Bone marrow (tissue), 2 donors: Measurements from ENCODE around the gene GRM8.
A peak's percentile ranks its signal among the peaks of the same experiment; 100 is the strongest.

Experiments
- DNase-seq, 2 donors: peaks; one replicate each; lab custom pipeline; 2025; lab: John Stamatoyannopoulos, UW

GRM8 gene

DNA sequence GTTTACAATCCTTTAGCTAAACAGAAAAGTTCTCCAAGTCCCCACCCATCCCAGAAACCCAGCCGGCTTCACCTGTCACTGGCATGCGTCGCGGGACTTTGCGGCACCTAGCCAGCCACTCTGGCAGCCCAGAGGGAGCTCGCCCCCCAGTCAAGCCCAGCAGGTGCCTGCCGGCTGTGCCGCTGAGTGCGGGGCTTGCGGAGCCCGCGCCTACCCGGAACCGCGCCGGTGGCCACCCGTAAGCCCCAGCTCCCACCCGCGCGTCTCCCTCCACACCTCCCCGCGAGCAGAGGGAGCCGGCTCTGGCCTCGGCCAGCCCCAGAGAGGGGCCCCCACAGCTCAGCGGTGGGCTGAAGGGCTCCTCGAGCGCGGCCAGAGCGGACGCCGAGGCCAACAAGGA is 446.1 kb downstream of the GRM8 start:
- DNase-seq: no peak

DNA sequence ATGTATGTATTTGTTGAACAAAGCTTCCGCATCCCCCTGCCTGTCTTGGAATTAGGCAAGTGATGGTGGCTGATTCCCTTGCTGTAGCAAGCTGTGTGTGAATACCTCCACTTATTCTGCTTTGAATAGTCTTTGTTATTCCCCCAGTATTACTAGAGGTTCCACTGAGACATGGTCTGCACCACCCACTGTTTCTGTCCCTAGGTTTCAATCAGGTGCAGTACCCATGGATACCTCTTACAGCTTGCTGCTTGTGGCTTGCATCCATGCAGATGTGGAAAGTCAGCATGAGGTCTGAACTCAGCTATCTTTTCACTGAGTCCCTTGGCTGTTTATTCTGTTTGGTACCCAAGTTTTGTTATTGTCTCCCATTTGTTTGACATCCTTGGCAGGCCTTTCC is 447.4 kb downstream of the GRM8 start:
- DNase-seq: no peak

GRCh38 chr7:126804604-126805003 is 448.1 kb downstream of the GRM8 start:
- DNase-seq: no peak

- DNase-seq: no peak
Measured at GRCh38 chr7:126803990-126804389, 448.8 kb downstream of the GRM8 start.

DNA sequence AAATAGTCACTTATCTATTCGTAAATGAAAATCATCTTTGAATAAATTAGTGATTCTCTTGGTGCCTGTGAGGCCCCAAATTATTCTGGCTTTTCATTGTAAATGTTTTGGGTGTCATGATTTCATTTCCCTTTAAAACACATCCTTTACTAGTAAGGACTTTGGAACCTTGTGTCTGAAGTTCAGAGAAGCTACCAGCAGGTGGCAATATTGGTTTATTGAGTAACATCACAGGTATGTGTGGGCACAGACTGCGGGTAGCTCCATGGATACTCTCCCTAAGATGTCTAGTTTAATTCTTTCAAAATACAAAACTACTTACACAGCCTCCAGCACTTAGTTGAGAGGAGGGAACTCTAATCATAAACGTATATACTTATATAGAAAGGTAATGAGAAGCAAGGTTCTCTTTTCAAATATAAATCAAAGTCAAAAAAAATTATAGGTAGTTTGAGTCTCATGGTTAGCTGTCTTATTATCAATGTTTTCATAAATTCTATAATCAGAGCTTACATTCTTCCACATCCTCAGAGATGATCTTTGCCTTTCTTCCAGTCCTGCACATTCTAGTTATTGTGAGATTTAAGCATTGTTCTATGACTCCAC is 449.6 kb downstream of the GRM8 start:
- peak in 1 of 2 donors; percentile 21 for DNase-seq

GRCh38 chr7:126801733-126802132 is 451.0 kb downstream of the GRM8 start:
- DNase-seq: no peak

- no peak for DNase-seq
Measured at GRCh38 chr7:126799541-126799940, 453.2 kb downstream of the GRM8 start.

- no peak for DNase-seq
Measured at GRCh38 chr7:126792521-126792920, 460.2 kb downstream of the GRM8 start.

DNA sequence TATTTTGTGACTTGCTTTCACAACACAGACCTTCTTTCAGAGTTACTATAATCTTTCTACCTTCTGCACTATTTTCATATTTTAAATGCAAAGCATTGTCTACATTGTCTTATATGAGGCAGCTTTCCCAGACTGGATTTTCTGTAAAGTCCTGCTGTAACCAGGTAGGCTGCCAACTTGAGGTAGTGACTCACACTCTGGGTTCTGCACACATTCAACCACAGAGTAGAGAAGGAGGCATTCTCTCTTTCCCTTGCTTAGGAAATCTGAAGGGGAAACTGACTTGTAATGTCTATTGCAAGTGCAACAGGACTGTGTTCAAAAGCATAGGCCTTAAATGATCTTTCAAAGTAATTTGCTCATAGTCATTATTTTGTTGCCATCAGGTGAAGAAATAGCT is 461.4 kb downstream of the GRM8 start:
- no peak for DNase-seq

DNA sequence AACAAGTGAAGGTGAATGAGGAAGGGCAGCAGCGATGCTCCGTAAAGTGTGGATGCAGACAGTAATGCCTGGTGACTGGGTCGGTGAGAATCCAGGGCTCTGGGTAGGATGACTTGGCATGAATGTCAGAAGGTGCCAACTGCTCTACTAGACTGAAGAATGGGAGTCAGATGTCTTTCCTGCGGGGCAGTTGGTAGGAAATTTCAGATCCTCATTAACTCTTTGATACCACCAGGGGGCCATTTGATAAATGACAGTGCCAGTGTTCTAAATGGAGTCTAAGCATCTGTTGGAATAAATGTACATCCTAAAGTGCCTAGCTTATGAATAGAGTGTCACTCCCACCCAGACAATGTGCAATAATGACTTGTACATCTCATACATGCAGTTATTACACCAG is 462.0 kb downstream of the GRM8 start:
- no peak for DNase-seq

DNA sequence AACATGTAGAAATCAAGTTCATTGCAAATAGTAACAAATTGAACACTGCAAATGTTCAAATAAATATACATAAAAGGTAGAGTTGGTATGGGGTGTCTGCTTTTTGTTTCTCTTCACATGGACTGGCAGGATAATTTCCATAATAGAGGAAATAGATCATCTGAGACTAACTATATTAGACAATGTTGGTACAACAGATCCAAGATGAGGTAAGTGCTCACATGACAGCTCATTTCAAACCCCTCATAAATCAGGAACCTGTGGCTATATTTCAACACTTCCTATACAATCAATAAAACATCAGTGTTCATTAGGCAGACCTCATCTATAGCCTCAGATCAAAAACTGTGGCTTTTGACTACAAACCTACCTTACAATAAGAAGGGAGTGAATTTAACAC is 469.1 kb downstream of the GRM8 start:
- DNase-seq: no peak

- no peak for DNase-seq
Measured at GRCh38 chr7:126780993-126781392, 471.7 kb downstream of the GRM8 start.

- no peak for DNase-seq
Measured at GRCh38 chr7:126778101-126778500, 474.6 kb downstream of the GRM8 start.

GRCh38 chr7:126776498-126776897 is 476.2 kb downstream of the GRM8 start:
- DNase-seq: no peak

GRCh38 chr7:126774077-126774476 is 478.7 kb downstream of the GRM8 start:
- no peak for DNase-seq

GRCh38 chr7:126768836-126769235 is 483.9 kb downstream of the GRM8 start:
- no peak for DNase-seq

GRCh38 chr7:126760914-126761577 is 491.7 kb downstream of the GRM8 start:
- no peak for DNase-seq

- DNase-seq: no peak
Measured at GRCh38 chr7:126755381-126755780, 497.4 kb downstream of the GRM8 start.

- no peak for DNase-seq
Measured at GRCh38 chr7:126750207-126750911, 502.4 kb downstream of the GRM8 start.

- no peak for DNase-seq
Measured at GRCh38 chr7:126728967-126729366, 523.8 kb downstream of the GRM8 start.

- DNase-seq: peak in 1 of 2 donors; percentile 20
Measured at GRCh38 chr7:126727930-126728391, 524.8 kb downstream of the GRM8 start.

DNA sequence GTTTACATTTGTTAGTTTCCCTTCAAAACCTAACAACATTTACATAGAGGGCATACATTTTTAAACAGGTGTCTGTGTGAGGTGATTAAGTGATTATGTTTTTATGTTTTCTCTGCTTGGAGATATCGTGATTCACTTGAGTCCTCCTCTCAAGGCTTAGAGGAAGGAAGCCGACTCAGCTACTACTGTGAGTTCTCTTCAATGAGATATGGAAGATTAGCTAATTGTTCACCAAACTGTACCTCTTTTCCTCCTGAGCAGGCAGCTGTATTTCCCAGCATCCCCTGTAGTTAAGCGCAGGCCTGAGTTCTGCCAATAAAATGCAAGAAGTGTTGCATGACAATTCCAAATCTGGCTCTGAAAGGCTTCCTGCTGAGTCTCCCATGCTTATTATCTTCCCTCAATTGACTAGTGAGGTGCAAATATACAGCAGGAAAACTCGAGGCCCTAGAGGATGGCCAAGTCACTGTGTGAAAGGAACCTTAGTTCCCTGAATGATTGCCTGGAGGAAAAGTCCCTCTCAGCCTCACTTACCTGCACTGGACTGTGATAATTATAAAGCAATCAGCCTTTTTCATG is 528.7 kb downstream of the GRM8 start:
- DNase-seq: no peak

- DNase-seq: no peak
Measured at GRCh38 chr7:126720232-126720631, 532.5 kb downstream of the GRM8 start.
